Ovary (tissue), 3 donors: ENCODE results near the gene TTLL5.

ENCODE experiments used
- CTCF ChIP-seq, 3 donors: fragments of 450-650 bp in 2 of 3; fragments of 200-600 bp in 1 of 3; IDR thresholded peaks; one replicate each; pipeline versions ENCODE4 v1.5.1 to v1.8.0; 2016 to 2022; ENCODE audit warnings: antibody characterized with exemption in 3 of 3, mild to moderate bottlenecking in 1 of 3
- POLR2A ChIP-seq: fragments of 450-650 bp; IDR thresholded peaks from one replicate; pipeline ENCODE4 v1.6.1; 2017; ENCODE audit warnings: antibody characterized with exemption, mild to moderate bottlenecking, moderate library complexity
- donor health status: DM: no; HTN: no; CAD: no.

GRCh38 chr14:75738192-75738591, 77.1 kb downstream of the TTLL5 start:
- TF ChIP-seq CTCF (IDR thresholded peaks at IDR 0.05) (no peak), POLR2A (no peak)
